Measurements from ENCODE around the gene CEACAM7. TPM values are rescaled to one million over a fixed set of nuclear protein-coding genes. Genes with fewer than 3 reads are reported as not detected.

The CEACAM7 gene
- total RNA-seq, 2 donors from 2014 or later = not detected

DNA sequence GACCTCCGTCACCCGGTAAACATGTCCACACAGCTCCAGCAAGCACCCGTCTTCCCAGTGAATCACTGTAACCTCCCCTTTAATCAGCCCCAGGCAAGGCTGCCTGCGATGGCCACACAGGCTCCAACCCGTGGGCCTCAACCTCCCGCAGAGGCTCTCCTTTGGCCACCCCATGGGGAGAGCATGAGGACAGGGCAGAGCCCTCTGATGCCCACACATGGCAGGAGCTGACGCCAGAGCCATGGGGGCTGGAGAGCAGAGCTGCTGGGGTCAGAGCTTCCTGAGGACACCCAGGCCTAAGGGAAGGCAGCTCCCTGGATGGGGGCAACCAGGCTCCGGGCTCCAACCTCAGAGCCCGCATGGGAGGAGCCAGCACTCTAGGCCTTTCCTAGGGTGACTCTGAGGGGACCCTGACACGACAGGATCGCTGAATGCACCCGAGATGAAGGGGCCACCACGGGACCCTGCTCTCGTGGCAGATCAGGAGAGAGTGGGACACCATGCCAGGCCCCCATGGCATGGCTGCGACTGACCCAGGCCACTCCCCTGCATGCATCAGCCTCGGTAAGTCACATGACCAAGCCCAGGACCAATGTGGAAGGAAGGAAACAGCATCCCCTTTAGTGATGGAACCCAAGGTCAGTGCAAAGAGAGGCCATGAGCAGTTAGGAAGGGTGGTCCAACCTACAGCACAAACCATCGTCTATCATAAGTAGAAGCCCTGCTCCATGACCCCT is 11.3 kb upstream of the CEACAM7 start:
- TF ChIP-seq, protein P1, sequence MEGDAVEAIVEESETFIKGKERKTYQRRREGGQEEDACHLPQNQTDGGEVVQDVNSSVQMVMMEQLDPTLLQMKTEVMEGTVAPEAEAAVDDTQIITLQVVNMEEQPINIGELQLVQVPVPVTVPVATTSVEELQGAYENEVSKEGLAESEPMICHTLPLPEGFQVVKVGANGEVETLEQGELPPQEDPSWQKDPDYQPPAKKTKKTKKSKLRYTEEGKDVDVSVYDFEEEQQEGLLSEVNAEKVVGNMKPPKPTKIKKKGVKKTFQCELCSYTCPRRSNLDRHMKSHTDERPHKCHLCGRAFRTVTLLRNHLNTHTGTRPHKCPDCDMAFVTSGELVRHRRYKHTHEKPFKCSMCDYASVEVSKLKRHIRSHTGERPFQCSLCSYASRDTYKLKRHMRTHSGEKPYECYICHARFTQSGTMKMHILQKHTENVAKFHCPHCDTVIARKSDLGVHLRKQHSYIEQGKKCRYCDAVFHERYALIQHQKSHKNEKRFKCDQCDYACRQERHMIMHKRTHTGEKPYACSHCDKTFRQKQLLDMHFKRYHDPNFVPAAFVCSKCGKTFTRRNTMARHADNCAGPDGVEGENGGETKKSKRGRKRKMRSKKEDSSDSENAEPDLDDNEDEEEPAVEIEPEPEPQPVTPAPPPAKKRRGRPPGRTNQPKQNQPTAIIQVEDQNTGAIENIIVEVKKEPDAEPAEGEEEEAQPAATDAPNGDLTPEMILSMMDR (IDR thresholded peaks at IDR 0.05) = no peak
- DNase-seq (ENCODE audit: low spot score) = no peak
- Histone ChIP-seq H3K4me3 (no peak overlapping the region), H3K4me1 (ENCODE audit: control insufficient read depth in 1 of 2, low read depth in 2 of 2) (no peaks in the 10 kb centered on the region), H3K27ac (no peak overlapping the region), H3K27me3 (replicated peaks; ENCODE audit: insufficient read depth) (no peaks in the 10 kb centered on the region), H3K36me3 (no peaks in the 10 kb centered on the region), H3K9me3 (no peaks in the 10 kb centered on the region)
- no peak for ATAC-seq (ENCODE audit: insufficient number of reproducible peaks, low FRiP score, low read depth)

DNA sequence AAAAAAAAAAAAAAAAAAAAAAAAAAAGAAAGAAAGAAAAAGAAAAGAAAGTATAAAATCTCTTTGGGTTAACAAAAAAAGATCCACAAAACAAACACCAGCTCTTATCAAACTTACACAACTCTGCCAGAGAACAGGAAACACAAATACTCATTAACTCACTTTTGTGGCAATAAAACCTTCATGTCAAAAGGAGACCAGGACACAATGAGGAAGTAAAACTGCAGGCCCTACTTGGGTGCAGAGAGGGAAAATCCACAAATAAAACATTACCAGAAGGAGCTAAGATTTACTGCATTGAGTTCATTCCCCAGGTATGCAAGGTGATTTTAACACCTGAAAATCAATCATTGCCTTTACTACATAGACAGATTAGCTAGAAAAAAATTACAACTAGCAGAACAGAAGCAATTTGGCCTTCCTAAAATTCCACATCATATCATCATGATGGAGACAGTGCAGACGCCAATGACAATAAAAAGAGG is 10.7 kb upstream of the CEACAM7 start:
- ATAC-seq (ENCODE audit: insufficient number of reproducible peaks, low FRiP score, low read depth) = no peak
- Histone ChIP-seq H3K4me3 (no peak overlapping the region), H3K27ac (no peak overlapping the region), H3K9me3 (no peaks in the 10 kb centered on the region), H3K27me3 (replicated peaks; ENCODE audit: insufficient read depth) (no peaks in the 10 kb centered on the region), H3K36me3 (no peaks in the 10 kb centered on the region), H3K4me1 (ENCODE audit: control insufficient read depth in 1 of 2, low read depth in 2 of 2) (no peaks in the 10 kb centered on the region)
- DNase-seq (ENCODE audit: low spot score) = no peak
- TF ChIP-seq, protein P1 (IDR thresholded peaks at IDR 0.05) = no peak

DNA sequence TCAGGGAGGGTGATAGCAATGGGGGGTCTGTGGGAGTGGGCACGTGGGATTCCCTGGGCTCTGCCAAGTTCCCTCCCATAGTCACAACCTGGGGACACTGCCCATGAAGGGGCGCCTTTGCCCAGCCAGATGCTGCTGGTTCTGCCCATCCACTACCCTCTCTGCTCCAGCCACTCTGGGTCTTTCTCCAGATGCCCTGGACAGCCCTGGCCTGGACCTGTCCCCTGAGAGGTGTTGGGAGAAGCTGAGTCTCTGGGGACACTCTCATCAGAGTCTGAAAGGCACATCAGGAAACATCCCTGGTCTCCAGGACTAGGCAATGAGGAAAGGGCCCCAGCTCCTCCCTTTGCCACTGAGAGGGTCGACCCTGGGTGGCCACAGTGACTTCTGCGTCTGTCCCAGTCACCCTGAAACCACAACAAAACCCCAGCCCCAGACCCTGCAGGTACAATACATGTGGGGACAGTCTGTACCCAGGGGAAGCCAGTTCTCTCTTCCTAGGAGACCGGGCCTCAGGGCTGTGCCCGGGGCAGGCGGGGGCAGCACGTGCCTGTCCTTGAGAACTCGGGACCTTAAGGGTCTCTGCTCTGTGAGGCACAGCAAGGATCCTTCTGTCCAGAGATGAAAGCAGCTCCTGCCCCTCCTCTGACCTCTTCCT is 9.3 kb upstream of the CEACAM7 start:
- Histone ChIP-seq H3K4me1 (ENCODE audit: control insufficient read depth in 1 of 2, low read depth in 2 of 2) (no peaks in the 10 kb centered on the region), H3K9me3 (peaks cover 5% of the 10 kb centered on the region), H3K27ac (no peak overlapping the region), H3K4me3 (no peak overlapping the region), H3K36me3 (no peaks in the 10 kb centered on the region), H3K27me3 (replicated peaks; ENCODE audit: insufficient read depth) (no peaks in the 10 kb centered on the region)
- DNase-seq (ENCODE audit: low spot score) (no peak), ATAC-seq (ENCODE audit: insufficient number of reproducible peaks, low FRiP score, low read depth) (no peak)
- TF ChIP-seq, protein P1 (IDR thresholded peaks at IDR 0.05) = no peak

DNA sequence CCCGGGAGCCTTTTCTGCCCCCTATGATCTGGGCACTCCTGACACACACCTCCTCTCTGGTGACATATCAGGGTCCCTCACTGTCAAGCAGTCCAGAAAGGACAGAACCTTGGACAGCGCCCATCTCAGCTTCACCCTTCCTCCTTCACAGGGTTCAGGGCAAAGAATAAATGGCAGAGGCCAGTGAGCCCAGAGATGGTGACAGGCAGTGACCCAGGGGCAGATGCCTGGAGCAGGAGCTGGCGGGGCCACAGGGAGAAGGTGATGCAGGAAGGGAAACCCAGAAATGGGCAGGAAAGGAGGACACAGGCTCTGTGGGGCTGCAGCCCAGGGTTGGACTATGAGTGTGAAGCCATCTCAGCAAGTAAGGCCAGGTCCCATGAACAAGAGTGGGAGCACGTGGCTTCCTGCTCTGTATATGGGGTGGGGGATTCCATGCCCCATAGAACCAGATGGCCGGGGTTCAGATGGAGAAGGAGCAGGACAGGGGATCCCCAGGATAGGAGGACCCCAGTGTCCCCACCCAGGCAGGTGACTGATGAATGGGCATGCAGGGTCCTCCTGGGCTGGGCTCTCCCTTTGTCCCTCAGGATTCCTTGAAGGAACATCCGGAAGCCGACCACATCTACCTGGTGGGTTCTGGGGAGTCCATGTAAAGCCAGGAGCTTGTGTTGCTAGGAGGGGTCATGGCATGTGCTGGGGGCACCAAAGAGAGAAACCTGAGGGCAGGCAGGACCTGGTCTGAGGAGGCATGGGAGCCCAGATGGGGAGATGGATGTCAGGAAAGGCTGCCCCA is 8.5 kb upstream of the CEACAM7 start:
- Histone ChIP-seq H3K4me1 (ENCODE audit: control insufficient read depth in 1 of 2, low read depth in 2 of 2) (no peaks in the 10 kb centered on the region), H3K4me3 (no peak overlapping the region), H3K36me3 (no peaks in the 10 kb centered on the region), H3K27me3 (replicated peaks; ENCODE audit: insufficient read depth) (no peaks in the 10 kb centered on the region), H3K27ac (no peak overlapping the region), H3K9me3 (peaks cover 6% of the 10 kb centered on the region)
- no peak for DNase-seq (ENCODE audit: low spot score)
- TF ChIP-seq, protein P1 (IDR thresholded peaks at IDR 0.05) = no peak
- no peak for ATAC-seq (ENCODE audit: insufficient number of reproducible peaks, low FRiP score, low read depth)

DNA sequence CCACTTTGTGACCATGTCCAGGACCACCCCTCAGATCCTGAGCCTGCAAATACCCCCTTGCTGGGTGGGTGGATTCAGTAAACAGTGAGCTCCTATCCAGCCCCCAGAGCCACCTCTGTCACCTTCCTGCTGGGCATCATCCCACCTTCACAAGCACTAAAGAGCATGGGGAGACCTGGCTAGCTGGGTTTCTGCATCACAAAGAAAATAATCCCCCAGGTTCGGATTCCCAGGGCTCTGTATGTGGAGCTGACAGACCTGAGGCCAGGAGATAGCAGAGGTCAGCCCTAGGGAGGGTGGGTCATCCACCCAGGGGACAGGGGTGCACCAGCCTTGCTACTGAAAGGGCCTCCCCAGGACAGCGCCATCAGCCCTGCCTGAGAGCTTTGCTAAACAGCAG is 7.7 kb upstream of the CEACAM7 start:
- peaks cover 6% of the 10 kb centered on the region for H3K9me3 ChIP-seq
- DNase-seq (ENCODE audit: low spot score) (no peak), ATAC-seq (ENCODE audit: insufficient number of reproducible peaks, low FRiP score, low read depth) (no peak)
- no peaks in the 10 kb centered on the region for H3K4me1 ChIP-seq (ENCODE audit: control insufficient read depth in 1 of 2, low read depth in 2 of 2)
- H3K4me3 ChIP-seq = no peak overlapping the region
- no peaks in the 10 kb centered on the region for H3K36me3 ChIP-seq
- TF ChIP-seq, protein P1 (IDR thresholded peaks at IDR 0.05) = no peak
- no peak overlapping the region for H3K27ac ChIP-seq
- no peaks in the 10 kb centered on the region for H3K27me3 ChIP-seq (replicated peaks; ENCODE audit: insufficient read depth)
